CD4-positive, alpha-beta T cell (primary cell): ENCODE measurements around the gene CCR2. TPM values are rescaled to one million over a fixed set of nuclear protein-coding genes. Genes with fewer than 3 reads are reported as not detected.

ENCODE experiments used
- ATAC-seq: fragments of 200-7000 bp; cut with Tn5 transposase; one replicate; pipeline ENCODE4 v1.10.0; 2022; ENCODE audit warnings: mild to moderate bottlenecking; ENCODE audit not compliant: poor library complexity
- CTCF ChIA-PET: fragments of 350-600 bp; sonication (Branson Sonifier 250); formaldehyde crosslinking; loops from one replicate; lab custom pipeline; 2021; ENCODE audit warnings: antibody characterized with exemption, inconsistent platforms; lab: Charles Lee
- POLR2A ChIA-PET: fragments of 350-600 bp; sonication (Branson Sonifier 250); formaldehyde crosslinking; loops from one replicate; lab custom pipeline; 2021; ENCODE audit warnings: antibody characterized with exemption, inconsistent platforms; lab: Charles Lee
- DNase-seq, 14 experiments: peaks; one replicate each; pipeline ENCODE4 v3.0.0-alpha.2; 2013 to 2020; ENCODE audit warnings: mixed read lengths in 2 of 14
- H3K27ac ChIP-seq, 2 donors: one replicate each; pipeline versions ENCODE4 v1.5.1 to v1.7.0; 2013; ENCODE audit warnings: low read length in 2 of 2, low read depth in 1 of 2, mild to moderate bottlenecking in 1 of 2
- H3K27me3 ChIP-seq, 2 experiments: 1 replicate in 1 of 2; 2 replicates in 1 of 2; pipeline versions ENCODE4 v1.6.1 to v1.7.0; 2013; ENCODE audit warnings: low read length in 2 of 2, control low read depth in 1 of 2, mild to moderate bottlenecking in 1 of 2, moderate library complexity in 1 of 2; ENCODE audit not compliant: insufficient read depth in 2 of 2, control insufficient read depth in 1 of 2
- H3K36me3 ChIP-seq: one replicate; pipeline ENCODE4 v1.6.1; 2013; ENCODE audit warnings: low read length, control low read depth; ENCODE audit not compliant: insufficient read depth
- H3K4me1 ChIP-seq: one replicate; pipeline ENCODE4 v1.6.1; 2013; ENCODE audit warnings: low read length, control low read depth; ENCODE audit not compliant: insufficient read depth
- H3K4me3 ChIP-seq: one replicate; pipeline ENCODE4 v1.5.1; 2013; ENCODE audit warnings: mild to moderate bottlenecking, low read length, moderate library complexity
- H3K9me3 ChIP-seq, 2 experiments: 1 replicate in 1 of 2; 2 replicates in 1 of 2; pipeline versions ENCODE4 v1.6.1 to v1.7.0; 2013; ENCODE audit warnings: low read length in 2 of 2, mild to moderate bottlenecking in 2 of 2, control low read depth in 1 of 2, moderate library complexity in 1 of 2; ENCODE audit not compliant: control insufficient read depth in 1 of 2, insufficient read depth in 1 of 2
- H3K27ac Mint-ChIP-seq: one replicate; pipeline ENCODE4 v1.8.0; 2020; ENCODE audit warnings: mixed read lengths
- H3K27me3 Mint-ChIP-seq: one replicate; pipeline ENCODE4 v1.8.0; 2021; ENCODE audit warnings: mixed read lengths
- H3K36me3 Mint-ChIP-seq: one replicate; pipeline ENCODE4 v1.8.0; 2021; ENCODE audit warnings: low read depth, mixed read lengths
- H3K4me1 Mint-ChIP-seq: one replicate; pipeline ENCODE4 v1.8.0; 2021; ENCODE audit warnings: low read depth, mixed read lengths
- H3K4me3 Mint-ChIP-seq: one replicate; pipeline ENCODE4 v1.8.0; 2020; ENCODE audit warnings: mild to moderate bottlenecking, mixed read lengths
- H3K9me3 Mint-ChIP-seq: one replicate; pipeline ENCODE4 v1.8.0; 2020; ENCODE audit warnings: mixed read lengths
- CTCF ChIP-seq: fragments of 200-600 bp; IDR thresholded peaks from one replicate; pipeline ENCODE4 v1.8.0; 2022; ENCODE audit warnings: antibody characterized with exemption, mild to moderate bottlenecking
- intact Hi-C, 2 experiments: fragments of 100-400 bp; cut with DNase I in 1 of 2; cut with micrococcal nuclease in 1 of 2; formaldehyde crosslinking; loops; one replicate each; pipeline versions ENCODE4 v1.15.1 to v1.9.0; 2023 to 2025; cut with DNase I, micrococcal nuclease
- total RNA-seq, 174 experiments: library from RNA in 2 of 174; stranded (reverse) in 2 of 174; gene quantifications; one replicate each; pipeline ENCODE4 v1.2.3 and lab custom pipeline; 2021 to 2026

CCR2 gene
- total RNA-seq, 2 experiments from 2014 or later = 0.99 to 1.0 TPM

GRCh38 chr3:46314517-46314916 lies 39.4 kb upstream of the CCR2 start:
- ATAC-seq (no peak), DNase-seq (no peak)
- peaks cover 4% of the 10 kb centered on the region for H3K9me3 Mint-ChIP-seq
- intact Hi-C loops = no loop called here
- POLR2A ChIA-PET = no interaction called here
- no peaks in the 10 kb centered on the region for H3K27me3 Mint-ChIP-seq
- H3K4me1 Mint-ChIP-seq = no peaks in the 10 kb centered on the region
- H3K36me3 Mint-ChIP-seq = no peaks in the 10 kb centered on the region
- Histone ChIP-seq H3K9me3 (no peaks in the 10 kb centered on the region), H3K36me3 (no peaks in the 10 kb centered on the region), H3K4me3 (no peak overlapping the region), H3K4me1 (no peaks in the 10 kb centered on the region), H3K27ac (no peak overlapping the region), H3K27me3 (no peaks in the 10 kb centered on the region)
- CTCF ChIA-PET = interaction anchor here (1.3 to 2.2 kb wide), 2 partner anchors 36 to 54 kb away, joined by 3 to 4 read pairs; no protein-coding TSS in a partner anchor
- no peak for TF ChIP-seq CTCF
- H3K27ac Mint-ChIP-seq = no peak overlapping the region
- no peak overlapping the region for H3K4me3 Mint-ChIP-seq

GRCh38 chr3:46316206-46316605 lies 37.7 kb upstream of the CCR2 start:
- intact Hi-C loops = no loop called here
- no peaks in the 10 kb centered on the region for H3K36me3 ChIP-seq
- Mint-ChIP-seq H3K36me3 (no peaks in the 10 kb centered on the region), H3K4me1 (no peaks in the 10 kb centered on the region), H3K27me3 (no peaks in the 10 kb centered on the region), H3K9me3 (peaks cover 4% of the 10 kb centered on the region), H3K4me3 (no peak overlapping the region), H3K27ac (no peak overlapping the region)
- DNase-seq (no peak), ATAC-seq (no peak)
- CTCF ChIA-PET = interaction anchor here (1.4 to 2.2 kb wide), 2 partner anchors 35 to 56 kb away, joined by 4 read pairs; no protein-coding TSS in a partner anchor
- no peak overlapping the region for H3K4me3 ChIP-seq
- POLR2A ChIA-PET = no interaction called here
- H3K27me3 ChIP-seq = no peaks in the 10 kb centered on the region
- TF ChIP-seq CTCF = no peak
- no peaks in the 10 kb centered on the region for H3K4me1 ChIP-seq
- H3K9me3 ChIP-seq = no peaks in the 10 kb centered on the region
- H3K27ac ChIP-seq = no peak overlapping the region

GRCh38 chr3:46318207-46318927 lies 35.5 kb upstream of the CCR2 start:
- ChIA-PET CTCF (no interaction called here), POLR2A (no interaction called here)
- H3K4me1 ChIP-seq = no peaks in the 10 kb centered on the region
- H3K4me3 ChIP-seq = no peak overlapping the region
- intact Hi-C loops = no loop called here
- no peak overlapping the region for H3K4me3 Mint-ChIP-seq
- H3K27ac ChIP-seq = no peak overlapping the region
- H3K36me3 ChIP-seq = no peaks in the 10 kb centered on the region
- no peaks in the 10 kb centered on the region for H3K9me3 ChIP-seq
- H3K27me3 Mint-ChIP-seq = no peaks in the 10 kb centered on the region
- H3K27ac Mint-ChIP-seq = no peak overlapping the region
- no peaks in the 10 kb centered on the region for H3K36me3 Mint-ChIP-seq
- DNase-seq (peak in 2 of 14 experiments; percentile 34 to 45), ATAC-seq (no peak)
- peaks cover 4% of the 10 kb centered on the region for H3K9me3 Mint-ChIP-seq
- TF ChIP-seq CTCF = no peak
- H3K4me1 Mint-ChIP-seq = no peaks in the 10 kb centered on the region
- H3K27me3 ChIP-seq = no peaks in the 10 kb centered on the region
